ENCODE measurements around the gene ACTL9.

Gene ACTL9

DNA sequence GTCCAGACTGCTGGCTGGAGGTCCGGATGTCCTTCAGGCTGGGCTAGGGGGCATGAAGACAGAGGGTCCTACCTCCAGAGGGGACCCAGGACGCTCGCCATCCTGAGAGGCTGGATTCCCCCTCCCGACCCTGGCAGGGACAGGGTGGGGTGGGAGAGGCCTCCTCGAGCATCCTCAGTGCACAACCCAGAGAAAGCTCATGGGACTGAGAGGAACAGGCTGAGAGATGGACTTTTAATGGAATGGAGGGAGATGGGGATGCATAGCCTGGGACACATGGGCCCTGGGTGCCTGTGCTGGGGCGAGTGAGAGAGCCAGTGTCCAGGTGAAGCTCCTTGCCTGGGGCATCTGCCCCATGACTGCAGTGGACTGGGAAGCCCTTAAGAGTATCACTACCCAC, 3.1 kb downstream of the ACTL9 start:
- Histone ChIP-seq H3K36me3 (ENCODE audit: control insufficient read depth, insufficient read depth, low read length) (no peaks in the 10 kb centered on the region), H3K23ac (ENCODE audit: low read length) (no peak overlapping the region), H2BK120ac (ENCODE audit: low read depth, low read length) (no peak overlapping the region), H3K4ac (ENCODE audit: low read depth, low read length) (no peak overlapping the region), H3K79me1 (ENCODE audit: low read length) (no peaks in the 10 kb centered on the region), H2BK5ac (ENCODE audit: low read length) (no peak overlapping the region), H3K27me3 (ENCODE audit: insufficient read depth, low read length, poor library complexity) (no peaks in the 10 kb centered on the region), H3K56ac (ENCODE audit: low read length) (no peak overlapping the region), H3K4me3 (ENCODE audit: low read length) (no peak overlapping the region), H3K4me1 (ENCODE audit: control insufficient read depth, low read depth, low read length) (no peaks in the 10 kb centered on the region), H3K18ac (ENCODE audit: low read length) (no peak overlapping the region), H3K27ac (ENCODE audit: low read depth, low read length) (no peak overlapping the region), H3K9ac (ENCODE audit: low read length) (no peak overlapping the region), H4K8ac (ENCODE audit: low read depth, low read length) (no peak overlapping the region), H3K4me2 (ENCODE audit: low read length) (no peak overlapping the region), H2BK15ac (replicated peaks; ENCODE audit: low read depth) (no peak overlapping the region), H4K5ac (ENCODE audit: low read length) (no peak overlapping the region), H2AK5ac (ENCODE audit: low read length) (no peak overlapping the region), H3K79me2 (ENCODE audit: control insufficient read depth, insufficient read depth, low read length) (no peaks in the 10 kb centered on the region)
- DNase-seq: no peak
- WGBS (ENCODE audit: extremely low coverage, insufficient coverage, low lambda C conversion rate): no CpG with 5 or more reads among the region's 6 CpGs

DNA sequence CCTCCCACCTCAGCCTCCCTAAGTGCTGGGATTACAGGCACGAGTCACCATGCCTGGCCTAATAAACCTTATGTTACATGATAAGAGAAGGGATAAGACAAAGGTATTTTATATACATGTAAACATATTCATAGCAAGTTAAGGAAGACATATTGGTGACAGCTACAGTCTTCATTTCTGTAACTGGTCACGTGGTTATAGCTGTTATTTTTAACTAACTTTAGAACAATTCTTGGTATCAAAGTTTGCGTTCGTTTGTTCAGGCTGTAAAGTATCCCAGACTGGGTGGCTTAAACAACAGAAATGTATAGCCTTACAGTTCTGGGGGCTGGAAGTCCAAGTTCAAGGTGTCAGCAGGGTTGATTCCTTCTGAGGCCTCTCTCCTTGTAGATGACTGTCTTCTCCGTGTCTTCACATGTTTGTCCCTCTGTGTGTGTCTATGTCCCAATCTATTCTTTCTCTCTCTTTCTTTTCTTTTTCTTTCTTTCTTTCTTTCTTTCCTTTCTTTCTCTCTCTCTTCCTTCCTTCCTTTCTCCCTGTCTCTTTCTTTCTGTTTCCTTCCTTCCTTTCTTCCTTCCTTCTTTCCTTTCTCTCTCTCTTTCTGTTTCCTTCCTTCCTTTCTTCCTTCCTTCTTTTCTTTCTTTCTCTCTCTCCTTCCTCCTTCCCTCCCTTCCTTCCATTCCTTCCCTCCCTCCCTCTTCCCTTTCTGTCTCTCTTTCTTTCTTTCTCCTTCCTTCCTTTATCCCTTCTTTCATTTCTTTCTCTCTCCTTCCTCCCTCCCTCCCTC, 7.6 kb downstream of the ACTL9 start:
- H3K56ac ChIP-seq (ENCODE audit: low read length): no peak overlapping the region
- no peaks in the 10 kb centered on the region for H3K4me1 ChIP-seq (ENCODE audit: control insufficient read depth, low read depth, low read length)
- no peak overlapping the region for H3K4me3 ChIP-seq (ENCODE audit: low read length)
- H2AK5ac ChIP-seq (ENCODE audit: low read length): no peak overlapping the region
- DNase-seq: no peak
- no peak overlapping the region for H4K8ac ChIP-seq (ENCODE audit: low read depth, low read length)
- H3K27me3 ChIP-seq (ENCODE audit: insufficient read depth, low read length, poor library complexity): no peaks in the 10 kb centered on the region
- no peaks in the 10 kb centered on the region for H3K36me3 ChIP-seq (ENCODE audit: control insufficient read depth, insufficient read depth, low read length)
- no peak overlapping the region for H3K18ac ChIP-seq (ENCODE audit: low read length)
- no peak overlapping the region for H3K4me2 ChIP-seq (ENCODE audit: low read length)
- no peak overlapping the region for H3K4ac ChIP-seq (ENCODE audit: low read depth, low read length)
- no peak overlapping the region for H3K23ac ChIP-seq (ENCODE audit: low read length)
- no peak overlapping the region for H4K5ac ChIP-seq (ENCODE audit: low read length)
- H3K79me1 ChIP-seq (ENCODE audit: low read length): no peaks in the 10 kb centered on the region
- no peak overlapping the region for H2BK5ac ChIP-seq (ENCODE audit: low read length)
- H3K9ac ChIP-seq (ENCODE audit: low read length): no peak overlapping the region
- no CpG with 5 or more reads among the region's 5 CpGs for WGBS (ENCODE audit: extremely low coverage, insufficient coverage, low lambda C conversion rate)
- no peak overlapping the region for H2BK15ac ChIP-seq (replicated peaks; ENCODE audit: low read depth)
- no peaks in the 10 kb centered on the region for H3K79me2 ChIP-seq (ENCODE audit: control insufficient read depth, insufficient read depth, low read length)
- H2BK120ac ChIP-seq (ENCODE audit: low read depth, low read length): no peak overlapping the region
- H3K27ac ChIP-seq (ENCODE audit: low read depth, low read length): no peak overlapping the region

DNA sequence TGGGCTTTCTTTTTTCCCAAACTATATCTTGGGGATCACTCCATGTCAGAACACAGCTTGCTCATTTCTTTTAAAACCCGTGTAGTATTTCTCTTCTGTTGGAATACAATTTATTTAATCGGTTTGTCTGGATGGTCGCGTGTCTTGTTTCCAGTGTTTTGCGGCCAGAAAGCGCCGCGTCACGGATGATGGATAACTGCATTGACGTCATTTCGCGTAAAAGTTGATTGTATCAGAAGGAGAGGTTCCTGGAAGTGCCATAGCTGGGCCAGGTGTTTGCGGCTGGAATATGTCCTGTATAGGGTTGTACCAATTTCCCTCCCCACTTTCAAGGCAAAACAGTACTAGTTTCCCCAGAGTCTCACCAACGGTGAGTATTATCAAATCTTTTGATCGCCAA, 9.7 kb downstream of the ACTL9 start:
- no peak for DNase-seq
- Histone ChIP-seq H3K56ac (ENCODE audit: low read length) (no peak overlapping the region), H3K4me2 (ENCODE audit: low read length) (no peak overlapping the region), H2BK5ac (ENCODE audit: low read length) (no peak overlapping the region), H3K4me3 (ENCODE audit: low read length) (no peak overlapping the region), H2BK120ac (ENCODE audit: low read depth, low read length) (no peak overlapping the region), H3K4ac (ENCODE audit: low read depth, low read length) (no peak overlapping the region), H3K27me3 (ENCODE audit: insufficient read depth, low read length, poor library complexity) (no peaks in the 10 kb centered on the region), H3K79me1 (ENCODE audit: low read length) (no peaks in the 10 kb centered on the region), H3K36me3 (ENCODE audit: control insufficient read depth, insufficient read depth, low read length) (no peaks in the 10 kb centered on the region), H3K79me2 (ENCODE audit: control insufficient read depth, insufficient read depth, low read length) (no peaks in the 10 kb centered on the region), H3K18ac (ENCODE audit: low read length) (no peak overlapping the region), H3K23ac (ENCODE audit: low read length) (no peak overlapping the region), H3K27ac (ENCODE audit: low read depth, low read length) (no peak overlapping the region), H4K5ac (ENCODE audit: low read length) (no peak overlapping the region), H2BK15ac (replicated peaks; ENCODE audit: low read depth) (no peak overlapping the region), H3K9ac (ENCODE audit: low read length) (no peak overlapping the region), H3K4me1 (ENCODE audit: control insufficient read depth, low read depth, low read length) (no peaks in the 10 kb centered on the region), H2AK5ac (ENCODE audit: low read length) (no peak overlapping the region), H4K8ac (ENCODE audit: low read depth, low read length) (no peak overlapping the region)
- no CpG with 5 or more reads among the region's 15 CpGs for WGBS (ENCODE audit: extremely low coverage, insufficient coverage, low lambda C conversion rate)

DNA sequence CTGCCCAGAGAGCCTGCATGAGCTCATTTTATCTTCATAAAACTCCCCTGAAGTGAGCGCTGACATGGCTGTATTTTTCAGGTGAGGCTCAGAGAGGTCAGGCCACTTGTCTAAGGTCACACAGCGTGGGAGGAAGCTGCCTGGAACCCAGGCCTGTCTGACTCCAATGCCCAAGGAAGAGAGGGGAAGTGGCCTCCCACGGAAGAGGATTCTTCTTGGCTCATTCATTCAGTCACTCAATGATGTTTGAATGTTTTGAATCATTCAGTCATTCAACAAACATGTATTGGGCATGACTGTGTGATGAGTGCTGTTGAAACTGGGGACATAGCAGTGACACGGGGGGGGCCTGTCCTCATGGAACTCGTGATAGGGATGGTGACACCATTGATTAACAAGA, 12.0 kb downstream of the ACTL9 start:
- no peaks in the 10 kb centered on the region for H3K79me1 ChIP-seq (ENCODE audit: low read length)
- no peaks in the 10 kb centered on the region for H3K36me3 ChIP-seq (ENCODE audit: control insufficient read depth, insufficient read depth, low read length)
- WGBS (ENCODE audit: extremely low coverage, insufficient coverage, low lambda C conversion rate): no CpG with 5 or more reads among the region's 5 CpGs
- no peak overlapping the region for H3K56ac ChIP-seq (ENCODE audit: low read length)
- no peak overlapping the region for H3K23ac ChIP-seq (ENCODE audit: low read length)
- H3K18ac ChIP-seq (ENCODE audit: low read length): no peak overlapping the region
- no peak overlapping the region for H3K4me3 ChIP-seq (ENCODE audit: low read length)
- H3K27me3 ChIP-seq (ENCODE audit: insufficient read depth, low read length, poor library complexity): no peaks in the 10 kb centered on the region
- no peaks in the 10 kb centered on the region for H3K4me1 ChIP-seq (ENCODE audit: control insufficient read depth, low read depth, low read length)
- no peak overlapping the region for H4K8ac ChIP-seq (ENCODE audit: low read depth, low read length)
- no peak overlapping the region for H4K5ac ChIP-seq (ENCODE audit: low read length)
- H2BK120ac ChIP-seq (ENCODE audit: low read depth, low read length): no peak overlapping the region
- H2BK15ac ChIP-seq (replicated peaks; ENCODE audit: low read depth): no peak overlapping the region
- no peak overlapping the region for H3K4me2 ChIP-seq (ENCODE audit: low read length)
- H3K27ac ChIP-seq (ENCODE audit: low read depth, low read length): no peak overlapping the region
- H2AK5ac ChIP-seq (ENCODE audit: low read length): no peak overlapping the region
- no peak overlapping the region for H3K9ac ChIP-seq (ENCODE audit: low read length)
- H3K79me2 ChIP-seq (ENCODE audit: control insufficient read depth, insufficient read depth, low read length): no peaks in the 10 kb centered on the region
- DNase-seq: no peak
- H3K4ac ChIP-seq (ENCODE audit: low read depth, low read length): no peak overlapping the region
- no peak overlapping the region for H2BK5ac ChIP-seq (ENCODE audit: low read length)

DNA sequence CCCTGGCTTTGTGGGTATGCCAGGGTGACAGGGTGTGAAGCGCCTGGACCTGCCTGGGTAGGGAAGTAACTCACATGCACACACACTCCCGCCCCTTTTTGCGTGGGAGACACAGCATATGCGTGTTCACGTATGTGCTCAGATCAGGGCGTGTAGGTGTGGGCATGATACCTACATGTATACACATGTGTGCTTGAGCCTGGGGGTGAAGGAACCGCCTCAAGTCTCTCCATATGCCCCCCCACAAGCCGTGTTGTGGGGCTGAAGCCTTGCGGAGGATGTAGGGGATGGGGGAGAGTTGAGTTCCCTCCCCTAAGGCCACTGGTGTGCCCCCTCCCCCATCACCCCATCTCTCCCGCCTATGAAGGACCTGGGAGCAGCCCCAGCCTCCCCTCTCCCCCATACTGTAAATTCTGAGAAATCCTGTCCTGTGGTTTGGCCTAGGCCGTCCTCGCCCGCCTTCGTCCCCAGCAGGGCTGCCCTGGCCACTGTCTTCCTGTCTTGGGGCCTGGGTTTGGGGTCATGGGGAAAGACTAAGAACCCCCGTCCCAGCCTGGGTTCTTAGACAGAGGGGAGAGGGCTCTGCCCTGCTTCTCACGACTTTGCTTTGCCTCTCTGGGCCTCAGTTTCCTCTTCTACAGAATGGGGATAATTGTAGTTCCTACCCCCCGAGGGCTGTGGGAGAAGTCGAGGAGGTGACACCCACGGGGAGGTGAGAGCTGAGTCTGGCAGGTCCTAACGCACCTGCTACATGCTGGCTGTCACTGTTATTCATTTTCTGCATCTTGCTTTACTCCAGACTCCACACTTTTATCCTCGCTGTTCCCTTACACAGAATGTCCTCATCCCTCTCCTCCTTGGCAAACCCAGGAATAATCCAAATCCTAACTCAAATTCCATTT, 14.3 kb downstream of the ACTL9 start:
- H3K9ac ChIP-seq (ENCODE audit: low read length): no peak overlapping the region
- no peak overlapping the region for H3K4me2 ChIP-seq (ENCODE audit: low read length)
- H3K27ac ChIP-seq (ENCODE audit: low read depth, low read length): no peak overlapping the region
- no peak overlapping the region for H3K56ac ChIP-seq (ENCODE audit: low read length)
- no peak overlapping the region for H4K5ac ChIP-seq (ENCODE audit: low read length)
- no peak for DNase-seq
- H3K4me3 ChIP-seq (ENCODE audit: low read length): no peak overlapping the region
- H3K18ac ChIP-seq (ENCODE audit: low read length): no peak overlapping the region
- no peak overlapping the region for H3K4ac ChIP-seq (ENCODE audit: low read depth, low read length)
- H3K79me1 ChIP-seq (ENCODE audit: low read length): no peaks in the 10 kb centered on the region
- no peaks in the 10 kb centered on the region for H3K79me2 ChIP-seq (ENCODE audit: control insufficient read depth, insufficient read depth, low read length)
- no peak overlapping the region for H2AK5ac ChIP-seq (ENCODE audit: low read length)
- H4K8ac ChIP-seq (ENCODE audit: low read depth, low read length): no peak overlapping the region
- H2BK120ac ChIP-seq (ENCODE audit: low read depth, low read length): no peak overlapping the region
- H2BK15ac ChIP-seq (replicated peaks; ENCODE audit: low read depth): no peak overlapping the region
- H2BK5ac ChIP-seq (ENCODE audit: low read length): no peak overlapping the region
- no peaks in the 10 kb centered on the region for H3K4me1 ChIP-seq (ENCODE audit: control insufficient read depth, low read depth, low read length)
- H3K23ac ChIP-seq (ENCODE audit: low read length): no peak overlapping the region
- H3K36me3 ChIP-seq (ENCODE audit: control insufficient read depth, insufficient read depth, low read length): no peaks in the 10 kb centered on the region
- WGBS (ENCODE audit: extremely low coverage, insufficient coverage, low lambda C conversion rate): no CpG with 5 or more reads among the region's 21 CpGs
- no peaks in the 10 kb centered on the region for H3K27me3 ChIP-seq (ENCODE audit: insufficient read depth, low read length, poor library complexity)

Data from mesendoderm (in vitro differentiated cells).